Astrocyte (in vitro differentiated cells and primary cell): Measurements from ENCODE around the gene HS6ST2. TPM values are rescaled to one million over a fixed set of nuclear protein-coding genes. Genes with fewer than 3 reads are reported as not detected.

Experiments used
- DNase-seq: peaks from one replicate; pipeline ENCODE4 v3.0.0-alpha.2; 2010; ENCODE audit warnings: low read depth
- FAIRE-seq: peaks from 2 replicates; lab custom pipeline; 2011; peaks lifted over from hg19 to GRCh38; lab: Jason Lieb, UNC
- H2AFZ ChIP-seq: 2 replicates; pipeline ENCODE4 v1.6.0; 2012; ENCODE audit warnings: low read depth, low read length, inconsistent platforms
- H3K27ac ChIP-seq: 2 replicates; pipeline ENCODE4 v1.5.1; 2011; ENCODE audit warnings: low read depth, low read length, inconsistent platforms
- H3K27me3 ChIP-seq: 2 replicates; pipeline ENCODE4 v1.6.0; 2011; ENCODE audit warnings: low read length, inconsistent platforms; ENCODE audit not compliant: insufficient read depth
- H3K36me3 ChIP-seq: 2 replicates; pipeline ENCODE4 v1.5.1; 2011; ENCODE audit warnings: low read length, inconsistent platforms; ENCODE audit not compliant: insufficient read depth
- H3K4me1 ChIP-seq: 2 replicates; pipeline ENCODE4 v1.5.1; 2011; ENCODE audit warnings: low read length, inconsistent platforms; ENCODE audit not compliant: insufficient read depth
- H3K4me2 ChIP-seq: 2 replicates; pipeline ENCODE4 v1.6.0; 2012; ENCODE audit warnings: low read length, inconsistent platforms
- H3K4me3 ChIP-seq: 2 replicates; pipeline ENCODE4 v1.5.1; 2011; ENCODE audit warnings: low read depth, mild to moderate bottlenecking, low read length, inconsistent platforms; ENCODE audit not compliant: insufficient read depth
- H3K79me2 ChIP-seq: 2 replicates; pipeline ENCODE4 v1.6.0; 2012; ENCODE audit warnings: mild to moderate bottlenecking, low read length, inconsistent platforms; ENCODE audit not compliant: insufficient read depth
- H3K9ac ChIP-seq: 2 replicates; pipeline ENCODE4 v1.6.0; 2012; ENCODE audit warnings: mild to moderate bottlenecking, low read length, inconsistent platforms
- H3K9me3 ChIP-seq: 2 replicates; pipeline ENCODE4 v1.5.1; 2012; ENCODE audit warnings: low read depth, mild to moderate bottlenecking, low read length, inconsistent platforms; ENCODE audit not compliant: insufficient read depth
- H4K20me1 ChIP-seq: 2 replicates; pipeline ENCODE4 v1.6.0; 2012; ENCODE audit warnings: low read length, inconsistent platforms; ENCODE audit not compliant: insufficient read depth
- H3K27ac Mint-ChIP-seq: one replicate; pipeline ENCODE4 v1.8.0; 2021; ENCODE audit warnings: mild to moderate bottlenecking, mixed read lengths; ENCODE audit not compliant: unreplicated experiment
- H3K27me3 Mint-ChIP-seq: one replicate; pipeline ENCODE4 v1.8.0; 2021; ENCODE audit warnings: low read depth, mixed read lengths; ENCODE audit not compliant: unreplicated experiment
- H3K36me3 Mint-ChIP-seq: one replicate; pipeline ENCODE4 v1.8.0; 2021; ENCODE audit warnings: low read depth, mixed read lengths; ENCODE audit not compliant: unreplicated experiment
- H3K4me1 Mint-ChIP-seq: one replicate; pipeline ENCODE4 v1.8.0; 2021; ENCODE audit warnings: low read depth, mixed read lengths; ENCODE audit not compliant: unreplicated experiment
- H3K4me3 Mint-ChIP-seq: one replicate; pipeline ENCODE4 v1.8.0; 2021; ENCODE audit warnings: mild to moderate bottlenecking, moderate library complexity, mixed read lengths; ENCODE audit not compliant: unreplicated experiment
- H3K9me3 Mint-ChIP-seq: one replicate; pipeline ENCODE4 v1.8.0; 2021; ENCODE audit warnings: mild to moderate bottlenecking, mixed read lengths; ENCODE audit not compliant: unreplicated experiment
- EZH2 ChIP-seq: IDR thresholded peaks from 2 replicates; pipeline ENCODE4 v1.6.1; 2012; ENCODE audit warnings: mild to moderate bottlenecking, low read length, inconsistent platforms; ENCODE audit not compliant: insufficient read depth
- total RNA-seq: library from RNA; stranded (reverse); gene quantifications from 2 replicates; pipeline ENCODE4 v1.2.1, GENCODE V29; 2021
- TF ChIP-seq, protein P1 (sequence below): IDR thresholded peaks from 2 replicates; pipeline ENCODE4 v1.5.1; 2011; ENCODE audit warnings: low read depth, mild to moderate bottlenecking, inconsistent platforms, low read length, moderate library complexity; ENCODE audit not compliant: insufficient read depth

The HS6ST2 gene
- total RNA-seq, 1 donor from 2014 or later = 12.9 TPM

DNA sequence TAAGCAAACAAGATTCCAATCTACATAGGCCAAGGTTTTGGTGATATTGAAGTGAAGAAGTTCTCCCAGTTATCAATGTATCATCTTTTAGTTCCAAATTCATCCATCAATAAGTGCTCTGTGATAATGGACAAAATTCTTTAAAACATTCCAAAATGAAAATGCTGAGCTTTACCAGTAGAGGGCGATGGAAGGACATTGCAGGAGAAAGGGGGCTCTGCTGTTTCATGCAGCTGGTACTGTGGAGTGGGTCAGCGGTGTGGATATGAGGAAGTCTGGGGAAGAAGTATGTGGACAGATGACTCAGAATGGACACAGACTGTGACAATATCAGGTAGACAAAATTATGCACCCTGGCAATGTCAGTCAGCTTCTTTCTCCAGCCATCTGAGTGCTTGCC, 46.6 kb upstream of the HS6ST2 start:
- no peak overlapping the region for H2AFZ ChIP-seq
- H3K79me2 ChIP-seq = no peaks in the 10 kb centered on the region
- peak; percentile 88 for FAIRE-seq
- Mint-ChIP-seq H3K36me3 (no peaks in the 10 kb centered on the region), H3K27me3 (no peaks in the 10 kb centered on the region), H3K4me3 (no peak overlapping the region), H3K4me1 (no peaks in the 10 kb centered on the region), H3K9me3 (no peaks in the 10 kb centered on the region), H3K27ac (no peak overlapping the region)
- no peaks in the 10 kb centered on the region for H3K9me3 ChIP-seq
- no peaks in the 10 kb centered on the region for H3K4me1 ChIP-seq
- no peak overlapping the region for H3K4me2 ChIP-seq
- no peaks in the 10 kb centered on the region for H4K20me1 ChIP-seq
- H3K27ac ChIP-seq = no peak overlapping the region
- TF ChIP-seq, protein P1, sequence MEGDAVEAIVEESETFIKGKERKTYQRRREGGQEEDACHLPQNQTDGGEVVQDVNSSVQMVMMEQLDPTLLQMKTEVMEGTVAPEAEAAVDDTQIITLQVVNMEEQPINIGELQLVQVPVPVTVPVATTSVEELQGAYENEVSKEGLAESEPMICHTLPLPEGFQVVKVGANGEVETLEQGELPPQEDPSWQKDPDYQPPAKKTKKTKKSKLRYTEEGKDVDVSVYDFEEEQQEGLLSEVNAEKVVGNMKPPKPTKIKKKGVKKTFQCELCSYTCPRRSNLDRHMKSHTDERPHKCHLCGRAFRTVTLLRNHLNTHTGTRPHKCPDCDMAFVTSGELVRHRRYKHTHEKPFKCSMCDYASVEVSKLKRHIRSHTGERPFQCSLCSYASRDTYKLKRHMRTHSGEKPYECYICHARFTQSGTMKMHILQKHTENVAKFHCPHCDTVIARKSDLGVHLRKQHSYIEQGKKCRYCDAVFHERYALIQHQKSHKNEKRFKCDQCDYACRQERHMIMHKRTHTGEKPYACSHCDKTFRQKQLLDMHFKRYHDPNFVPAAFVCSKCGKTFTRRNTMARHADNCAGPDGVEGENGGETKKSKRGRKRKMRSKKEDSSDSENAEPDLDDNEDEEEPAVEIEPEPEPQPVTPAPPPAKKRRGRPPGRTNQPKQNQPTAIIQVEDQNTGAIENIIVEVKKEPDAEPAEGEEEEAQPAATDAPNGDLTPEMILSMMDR = peak; percentile 61
- TF ChIP-seq EZH2 = no peak
- H3K9ac ChIP-seq = no peak overlapping the region
- no peaks in the 10 kb centered on the region for H3K27me3 ChIP-seq
- no peak overlapping the region for H3K4me3 ChIP-seq
- DNase-seq = peak; percentile 4
- H3K36me3 ChIP-seq = no peaks in the 10 kb centered on the region

DNA sequence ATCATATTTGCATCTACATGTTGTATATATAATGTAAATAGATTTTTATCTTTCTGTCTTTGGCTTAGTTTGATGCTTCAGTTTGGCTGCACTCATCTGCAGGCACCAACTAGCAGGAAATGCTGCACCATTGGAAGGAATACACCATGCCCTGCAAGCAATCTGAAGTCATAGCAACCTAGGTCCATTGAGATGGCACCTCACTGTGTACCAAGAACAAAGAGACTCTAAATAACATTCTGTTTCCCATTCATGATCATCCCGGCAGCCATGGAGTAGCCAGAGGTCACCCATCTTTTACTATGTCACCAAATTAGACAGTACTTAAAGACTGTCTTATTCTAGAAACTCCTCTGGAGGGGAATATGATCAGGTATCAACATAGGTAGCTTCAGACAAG, 40.8 kb upstream of the HS6ST2 start:
- Histone ChIP-seq H3K36me3 (no peaks in the 10 kb centered on the region), H3K4me1 (no peaks in the 10 kb centered on the region), H3K9me3 (no peaks in the 10 kb centered on the region), H4K20me1 (no peaks in the 10 kb centered on the region), H3K27ac (no peak overlapping the region), H3K9ac (no peak overlapping the region), H3K79me2 (no peaks in the 10 kb centered on the region), H3K4me2 (no peak overlapping the region), H3K27me3 (no peaks in the 10 kb centered on the region), H3K4me3 (no peak overlapping the region), H2AFZ (no peak overlapping the region)
- Mint-ChIP-seq H3K4me1 (no peaks in the 10 kb centered on the region), H3K9me3 (no peaks in the 10 kb centered on the region), H3K27ac (no peak overlapping the region), H3K36me3 (no peaks in the 10 kb centered on the region), H3K4me3 (no peak overlapping the region), H3K27me3 (no peaks in the 10 kb centered on the region)
- no peak for TF ChIP-seq EZH2
- TF ChIP-seq, protein P1 = no peak
- DNase-seq (no peak), FAIRE-seq (no peak)

DNA sequence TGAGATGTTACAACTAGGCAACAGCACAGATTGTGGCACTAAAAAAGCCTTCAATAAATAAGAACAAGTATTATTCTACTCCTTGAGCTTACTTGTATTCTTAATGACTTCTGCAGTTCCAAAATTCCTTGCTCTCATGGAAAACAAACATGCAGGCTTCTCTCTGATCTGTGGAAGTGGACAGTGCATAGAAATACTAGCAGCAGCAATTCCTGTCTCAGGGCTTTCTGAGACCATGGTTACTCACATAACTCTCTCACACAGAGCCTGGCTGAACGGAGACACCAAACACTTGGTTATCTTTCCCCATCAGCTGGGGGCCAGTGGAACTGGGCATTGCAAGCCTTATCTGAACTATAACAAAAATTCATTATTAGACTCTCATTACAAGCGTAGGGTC, 32.4 kb upstream of the HS6ST2 start:
- H3K27ac ChIP-seq = no peak overlapping the region
- no peak for TF ChIP-seq EZH2
- TF ChIP-seq, protein P1 = no peak
- H3K4me3 ChIP-seq = no peak overlapping the region
- Mint-ChIP-seq H3K4me1 (no peaks in the 10 kb centered on the region), H3K9me3 (no peaks in the 10 kb centered on the region), H3K27me3 (no peaks in the 10 kb centered on the region), H3K4me3 (no peak overlapping the region), H3K36me3 (no peaks in the 10 kb centered on the region), H3K27ac (no peak overlapping the region)
- H3K9ac ChIP-seq = no peak overlapping the region
- H2AFZ ChIP-seq = no peak overlapping the region
- H3K27me3 ChIP-seq = no peaks in the 10 kb centered on the region
- H3K36me3 ChIP-seq = no peaks in the 10 kb centered on the region
- no peaks in the 10 kb centered on the region for H4K20me1 ChIP-seq
- H3K9me3 ChIP-seq = no peaks in the 10 kb centered on the region
- no peaks in the 10 kb centered on the region for H3K4me1 ChIP-seq
- no peaks in the 10 kb centered on the region for H3K79me2 ChIP-seq
- no peak overlapping the region for H3K4me2 ChIP-seq
- DNase-seq (no peak), FAIRE-seq (no peak)
